Upper lobe of left lung (tissue), 6 donors: ENCODE measurements around the gene NIM1K. TPM values are rescaled to one million over a fixed set of nuclear protein-coding genes. Genes with fewer than 3 reads are reported as not detected.
"Not testable (repeated sequence)": the region's sequence is repeated elsewhere in the genome, so short reads cannot be mapped to it uniquely, and the experiment has no call there.

Experiments used
- ATAC-seq, 2 donors: fragments of 200-7000 bp; cut with Tn5 transposase; one replicate each; pipeline ENCODE4 v1.9.1; 2022; ENCODE audit warnings: mild to moderate bottlenecking in 2 of 2, moderate library complexity in 2 of 2; ENCODE audit not compliant: low FRiP score in 2 of 2
- DNase-seq, 2 donors: peaks; one replicate each; pipeline ENCODE4 v3.0.0-alpha.2; 2019 to 2020
- H3K27ac ChIP-seq, 4 donors: fragments of 200-600 bp; sonication (generic); one replicate each; pipeline ENCODE4 v1.5.1; 2016 to 2019
- H3K27me3 ChIP-seq, 4 donors: fragments of 200-600 bp; sonication (generic); one replicate each; pipeline ENCODE4 v1.5.1; 2017 to 2019
- H3K36me3 ChIP-seq, 4 donors: fragments of 200-600 bp; sonication (generic); one replicate each; pipeline ENCODE4 v1.5.1; 2016 to 2019
- H3K4me1 ChIP-seq, 4 donors: fragments of 200-600 bp; sonication (generic); one replicate each; pipeline ENCODE4 v1.5.1; 2018 to 2019
- H3K4me3 ChIP-seq, 4 donors: fragments of 200-600 bp; sonication (generic); one replicate each; pipeline ENCODE4 v1.5.1; 2017 to 2019; ENCODE audit warnings: mild to moderate bottlenecking in 2 of 4, moderate library complexity in 1 of 4
- H3K9me3 ChIP-seq, 4 donors: fragments of 200-600 bp; sonication (generic); one replicate each; pipeline ENCODE4 v1.5.1; 2018 to 2019
- EP300 ChIP-seq, 4 donors: sonication (generic); formaldehyde crosslinking; IDR thresholded peaks; one replicate each; pipeline ENCODE4 v1.5.1; 2017; ENCODE audit warnings: antibody characterized with exemption in 4 of 4, control low read depth in 2 of 4
- POLR2A ChIP-seq, 4 donors: fragments of 450-650 bp; IDR thresholded peaks; one replicate each; pipeline ENCODE4 v1.5.1; 2016 to 2017; ENCODE audit warnings: antibody characterized with exemption in 4 of 4, mild to moderate bottlenecking in 2 of 4
- POLR2AphosphoS5 ChIP-seq, 2 donors: sonication (generic); formaldehyde crosslinking; IDR thresholded peaks; one replicate each; pipeline ENCODE4 v1.5.1; 2017; ENCODE audit warnings: antibody characterized with exemption in 2 of 2
- WGBS, 2 donors: methylation state at CpG; one replicate each; pipeline ENCODE4 v1.1.5; 2017 to 2018; 5-methylcytosine and 5-hydroxymethylcytosine counted together
- small RNA-seq, 4 donors: library from RNA; depleted of rRNA; stranded (forward); fragments of <200 nt; gene quantifications; one replicate each; pipeline ENCODE3, GENCODE V24; 2016
- total RNA-seq, 6 donors: library from RNA; depleted of rRNA in 4 of 6; stranded (reverse); fragments of >200 nt in 4 of 6; gene quantifications; one replicate each; pipeline versions ENCODE4 v1.1.0 to v1.2.1, GENCODE V29; 2016 to 2021
- TF ChIP-seq, protein P1 (sequence below), 6 experiments: fragments of 450-650 bp in 4 of 6; fragments of 200-600 bp in 2 of 6; sonication (generic) in 2 of 6; IDR thresholded peaks; one replicate each; pipeline ENCODE4 v1.5.1; 2016 to 2019; ENCODE audit warnings: antibody characterized with exemption in 6 of 6
- donor health status: DM: no; HTN: no; CAD: no; lungs with moderate emphysema.
- donor health status: DM: no; HTN: yes; CAD: no; lungs with severe emphysema.

NIM1K gene
- total RNA-seq, 6 donors from 2014 or later: 1.8 to 29.3 (median 4.6) TPM

DNA sequence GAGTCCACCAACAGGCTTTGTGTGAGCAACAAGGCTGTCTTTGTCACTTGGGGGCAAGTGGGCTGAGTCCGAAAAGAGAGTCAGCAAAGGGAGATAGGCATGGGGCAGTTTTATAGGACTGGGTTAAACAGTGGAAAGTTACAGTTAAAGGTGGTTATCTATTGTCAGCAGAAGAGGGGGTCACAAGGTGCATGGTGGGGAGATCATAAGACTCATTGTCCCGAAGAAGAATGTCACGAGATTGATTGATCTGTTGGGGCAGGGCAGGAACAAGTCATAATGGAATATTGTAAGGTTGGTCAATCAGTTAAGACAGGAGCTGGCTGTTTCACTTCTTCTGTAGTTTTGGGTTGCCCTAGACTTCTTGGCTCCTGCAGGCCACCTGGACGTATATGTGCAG, 128.8 kb downstream of the NIM1K start:
- WGBS, 2 donors: 67 to 96% methylated on average over 4 of the region's 4 CpGs
- Histone ChIP-seq H3K4me3 (no peak overlapping the region), H3K27ac (no peak overlapping the region), H3K27me3 (no peaks in the 10 kb centered on the region), H3K9me3 (no peaks in the 10 kb centered on the region), H3K36me3 (no peaks in the 10 kb centered on the region), H3K4me1 (no peaks in the 10 kb centered on the region)
- TF ChIP-seq, protein P1, sequence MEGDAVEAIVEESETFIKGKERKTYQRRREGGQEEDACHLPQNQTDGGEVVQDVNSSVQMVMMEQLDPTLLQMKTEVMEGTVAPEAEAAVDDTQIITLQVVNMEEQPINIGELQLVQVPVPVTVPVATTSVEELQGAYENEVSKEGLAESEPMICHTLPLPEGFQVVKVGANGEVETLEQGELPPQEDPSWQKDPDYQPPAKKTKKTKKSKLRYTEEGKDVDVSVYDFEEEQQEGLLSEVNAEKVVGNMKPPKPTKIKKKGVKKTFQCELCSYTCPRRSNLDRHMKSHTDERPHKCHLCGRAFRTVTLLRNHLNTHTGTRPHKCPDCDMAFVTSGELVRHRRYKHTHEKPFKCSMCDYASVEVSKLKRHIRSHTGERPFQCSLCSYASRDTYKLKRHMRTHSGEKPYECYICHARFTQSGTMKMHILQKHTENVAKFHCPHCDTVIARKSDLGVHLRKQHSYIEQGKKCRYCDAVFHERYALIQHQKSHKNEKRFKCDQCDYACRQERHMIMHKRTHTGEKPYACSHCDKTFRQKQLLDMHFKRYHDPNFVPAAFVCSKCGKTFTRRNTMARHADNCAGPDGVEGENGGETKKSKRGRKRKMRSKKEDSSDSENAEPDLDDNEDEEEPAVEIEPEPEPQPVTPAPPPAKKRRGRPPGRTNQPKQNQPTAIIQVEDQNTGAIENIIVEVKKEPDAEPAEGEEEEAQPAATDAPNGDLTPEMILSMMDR (IDR thresholded peaks at IDR 0.05): no peak
- TF ChIP-seq EP300 (IDR thresholded peaks at IDR 0.05) (no peak), POLR2A (IDR thresholded peaks at IDR 0.05) (no peak), POLR2AphosphoS5 (IDR thresholded peaks at IDR 0.05) (no peak)
- ATAC-seq (no peak), DNase-seq (no peak)

DNA sequence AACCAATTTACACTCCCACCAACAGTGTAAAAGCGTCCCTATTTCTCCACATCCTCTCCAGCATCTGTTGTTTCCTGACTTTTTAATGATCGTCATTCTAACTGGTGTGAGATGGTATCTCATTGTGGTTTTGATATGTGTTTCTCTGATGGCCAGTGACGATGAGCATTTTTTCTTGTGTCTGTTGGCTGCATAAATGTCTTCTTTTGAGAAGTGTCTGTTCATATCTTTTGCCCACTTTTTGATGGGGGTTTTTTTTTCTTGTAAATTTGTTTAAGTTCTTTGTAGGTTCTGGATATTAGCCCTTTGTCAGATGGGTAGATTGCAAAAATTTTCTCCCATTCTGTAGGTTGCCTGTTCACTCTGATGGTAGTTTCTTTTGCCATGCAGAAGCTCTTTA, 131.5 kb downstream of the NIM1K start:
- H3K9me3 ChIP-seq, H3K27ac ChIP-seq, H3K4me1 ChIP-seq, H3K4me3 ChIP-seq, H3K27me3 ChIP-seq, ATAC-seq, H3K36me3 ChIP-seq, DNase-seq: not testable (repeated sequence)
- WGBS, 2 donors: 50 to 80% methylated on average over 3 of the region's 3 CpGs

DNA sequence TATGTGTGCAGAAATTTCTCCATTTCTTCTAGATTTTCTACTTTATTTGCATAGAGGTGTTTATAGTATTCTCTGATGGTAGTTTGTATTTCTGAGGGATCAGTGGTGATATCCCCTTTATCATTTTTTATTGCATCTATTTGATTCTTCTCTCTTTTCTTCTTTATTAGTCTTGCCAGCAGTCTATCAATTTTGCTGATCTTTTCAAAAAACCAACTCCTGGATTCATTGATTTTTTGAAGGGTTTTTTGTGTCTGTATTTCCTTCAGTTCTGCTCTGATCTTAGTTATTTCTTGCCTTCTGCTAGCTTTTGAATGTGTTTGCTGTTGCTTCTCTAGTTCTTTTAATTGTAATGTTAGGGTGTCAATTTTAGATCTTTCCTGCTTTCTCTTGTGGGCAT, 133.6 kb downstream of the NIM1K start:
- DNase-seq: not testable (repeated sequence)

More for the DNA sequence above, 133.6 kb downstream of the NIM1K start:
- not testable (repeated sequence) for H3K27me3 ChIP-seq, H3K36me3 ChIP-seq, H3K4me1 ChIP-seq, H3K27ac ChIP-seq, ATAC-seq, H3K4me3 ChIP-seq, H3K9me3 ChIP-seq

Small RNAs within 50 kb of the gene (small RNA-seq; reads per million reads assigned to genes)
- 0 reads per million in 4 donors for gene AC106800.4

Other genes with a start within 250 kb of the NIM1K start
- 10 to 100 TPM in 1 of 6 donors, 1 to 10 TPM in 5; 2.0 to 25.1 (median 4.3) TPM for gene ANXA2R, start 151.9 kb upstream of the NIM1K start, total RNA-seq
- gene ZNF131, start 71.3 kb upstream of the NIM1K start, total RNA-seq: 10 to 100 TPM; 19.4 to 70.2 (median 27.1) TPM
- gene HMGCS1, start 121.2 kb downstream of the NIM1K start, total RNA-seq: 100 to 1,000 TPM in 3 of 6 donors, 10 to 100 TPM in 3; 47.1 to 174 (median 107) TPM
- gene CCL28, start 220.2 kb downstream of the NIM1K start, total RNA-seq: 1 to 10 TPM; 1.1 to 9.4 (median 6.0) TPM